Skeletal muscle satellite cell (primary cell): ENCODE measurements around the gene CAPN2.
"Not testable (repeated sequence)": the region's sequence is repeated elsewhere in the genome, so short reads cannot be mapped to it uniquely, and the experiment has no call there.

Experiments used
- H3K27me3 ChIP-seq: 2 replicates; pipeline ENCODE4 v1.7.0; 2013; ENCODE audit warnings: low read length; ENCODE audit not compliant: control insufficient read depth, insufficient read depth
- H3K36me3 ChIP-seq: 2 replicates; pipeline ENCODE4 v1.7.0; 2013; ENCODE audit warnings: mild to moderate bottlenecking, control low read depth, low read length; ENCODE audit not compliant: insufficient read depth
- H3K4me1 ChIP-seq: 2 replicates; pipeline ENCODE4 v1.7.0; 2013; ENCODE audit warnings: low read length; ENCODE audit not compliant: control insufficient read depth, insufficient read depth
- H3K4me2 ChIP-seq: 2 replicates; pipeline ENCODE4 v1.7.0; 2013; ENCODE audit warnings: mild to moderate bottlenecking, low read length
- H3K4me3 ChIP-seq: 2 replicates; pipeline ENCODE4 v1.7.0; 2013; ENCODE audit warnings: low read length
- H3K9ac ChIP-seq: 2 replicates; pipeline ENCODE4 v1.7.0; 2013; ENCODE audit warnings: mild to moderate bottlenecking, low read depth, low read length, moderate library complexity
- H3K9me3 ChIP-seq: replicated peaks from 2 replicates; pipeline ENCODE4 v1.7.0; 2013; ENCODE audit warnings: mild to moderate bottlenecking, control low read depth, low read length

CAPN2 gene

DNA sequence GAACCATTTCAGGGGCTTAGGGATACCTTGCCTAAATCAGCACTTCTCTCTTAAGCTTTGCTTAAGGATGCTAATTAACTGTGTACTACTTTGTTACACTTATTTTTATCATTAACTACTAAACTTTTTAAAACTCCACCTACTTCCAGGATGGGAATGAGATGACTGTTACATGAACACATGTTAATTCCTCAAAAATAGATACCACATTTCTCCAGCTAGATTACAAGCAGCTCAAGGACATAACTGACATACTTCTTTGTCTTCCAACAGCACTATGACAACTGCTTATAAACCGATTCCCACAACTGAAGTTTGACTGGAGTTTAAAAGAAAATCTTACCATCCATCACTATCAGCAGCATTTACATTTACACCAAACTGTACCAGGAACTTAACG lies 79.7 kb downstream of the CAPN2 start:
- peaks cover 48% of the 10 kb centered on the region for H3K36me3 ChIP-seq

DNA sequence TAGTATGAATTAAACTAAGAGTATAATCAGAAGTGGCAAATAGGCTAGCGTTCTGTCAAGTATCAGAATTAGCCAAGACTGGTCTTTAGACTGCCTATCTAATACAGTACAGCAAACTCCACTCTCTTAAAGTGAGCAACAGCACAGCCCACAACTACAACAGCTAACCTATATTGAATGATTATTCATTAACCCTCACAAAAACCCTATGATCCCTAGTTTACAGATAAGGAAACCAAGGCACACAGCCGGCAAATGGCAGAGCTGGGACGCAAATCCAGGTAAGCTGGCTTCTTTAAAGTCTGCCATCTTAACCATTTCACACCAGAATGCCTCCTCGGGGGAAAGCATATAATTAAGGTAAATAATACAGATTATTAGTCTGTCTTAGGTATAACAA lies 81.4 kb downstream of the CAPN2 start:
- H3K9ac ChIP-seq, result no peak overlapping the region
- peaks cover 50% of the 10 kb centered on the region for H3K36me3 ChIP-seq
- no peaks in the 10 kb centered on the region for H3K4me1 ChIP-seq
- H3K27me3 ChIP-seq, result no peaks in the 10 kb centered on the region
- H3K4me2 ChIP-seq, result no peak overlapping the region
- H3K4me3 ChIP-seq, result no peak overlapping the region
- H3K9me3 ChIP-seq, result no peaks in the 10 kb centered on the region

More for the DNA sequence above, 79.7 kb downstream of the CAPN2 start:
- Histone ChIP-seq H3K4me3 (no peak overlapping the region), H3K4me2 (no peak overlapping the region), H3K9me3 (no peaks in the 10 kb centered on the region), H3K9ac (no peak overlapping the region), H3K27me3 (no peaks in the 10 kb centered on the region), H3K4me1 (no peaks in the 10 kb centered on the region)

DNA sequence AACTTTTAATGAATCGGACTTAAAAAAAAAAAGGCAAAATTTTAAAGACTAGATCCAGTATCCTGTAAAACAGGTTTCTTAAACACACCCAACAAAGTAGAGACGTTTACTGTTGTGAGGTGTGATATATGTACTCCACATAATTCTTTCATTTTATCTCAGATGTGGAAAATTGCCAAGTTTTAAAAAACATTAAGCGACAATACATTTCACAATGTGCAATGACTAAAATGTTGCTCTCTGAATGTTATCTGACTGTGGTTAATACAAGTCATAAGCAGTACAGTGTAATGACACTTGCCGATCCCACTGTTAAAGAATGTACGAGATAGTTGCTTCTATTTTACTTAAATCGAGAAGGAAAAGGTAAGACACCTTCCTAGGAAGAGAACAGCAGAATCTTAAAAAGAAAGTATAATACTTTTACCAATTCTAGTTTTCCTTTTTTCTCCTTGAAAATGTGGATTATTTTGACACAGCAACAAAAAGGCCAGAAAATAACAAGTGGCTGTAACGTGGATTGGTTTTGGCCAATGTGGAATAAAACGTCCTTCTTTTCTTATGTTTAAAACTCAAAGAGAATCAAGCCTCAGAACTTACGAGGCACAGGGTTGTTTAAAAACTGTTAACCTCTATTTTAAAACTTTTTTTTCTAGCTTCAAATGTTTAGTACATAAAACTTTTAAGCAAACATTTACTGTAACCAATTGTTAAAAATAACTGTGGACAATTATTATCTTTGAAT lies 82.0 kb downstream of the CAPN2 start:
- no peaks in the 10 kb centered on the region for H3K27me3 ChIP-seq
- H3K9ac ChIP-seq, result no peak overlapping the region
- peaks cover 46% of the 10 kb centered on the region for H3K36me3 ChIP-seq
- no peaks in the 10 kb centered on the region for H3K9me3 ChIP-seq
- H3K4me3 ChIP-seq, result no peak overlapping the region
- no peak overlapping the region for H3K4me2 ChIP-seq
- no peaks in the 10 kb centered on the region for H3K4me1 ChIP-seq

DNA sequence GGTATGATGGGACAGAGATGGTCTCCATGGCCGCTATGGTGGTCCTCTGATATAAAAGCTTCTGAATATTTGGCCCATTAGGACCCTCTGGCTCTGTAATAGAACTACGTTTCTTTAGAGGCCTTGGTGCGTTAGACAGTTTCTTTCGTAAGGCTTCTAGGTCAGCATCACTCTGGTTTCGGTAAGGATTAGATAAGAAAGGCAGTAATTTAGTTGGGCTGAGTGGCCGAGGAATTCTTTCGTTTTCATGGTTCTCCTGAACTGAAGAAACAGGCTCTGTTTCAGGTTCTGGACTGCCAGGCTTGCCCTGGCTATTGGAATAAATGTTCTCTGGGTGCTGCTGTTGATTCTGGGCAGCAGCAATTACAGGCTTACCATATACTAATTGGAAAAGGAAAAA lies 83.9 kb downstream of the CAPN2 start:
- Histone ChIP-seq H3K9me3 (no peaks in the 10 kb centered on the region), H3K4me1 (no peaks in the 10 kb centered on the region), H3K4me3 (no peak overlapping the region), H3K27me3 (no peaks in the 10 kb centered on the region), H3K9ac (no peak overlapping the region), H3K36me3 (peaks cover 60% of the 10 kb centered on the region), H3K4me2 (no peak overlapping the region)

DNA sequence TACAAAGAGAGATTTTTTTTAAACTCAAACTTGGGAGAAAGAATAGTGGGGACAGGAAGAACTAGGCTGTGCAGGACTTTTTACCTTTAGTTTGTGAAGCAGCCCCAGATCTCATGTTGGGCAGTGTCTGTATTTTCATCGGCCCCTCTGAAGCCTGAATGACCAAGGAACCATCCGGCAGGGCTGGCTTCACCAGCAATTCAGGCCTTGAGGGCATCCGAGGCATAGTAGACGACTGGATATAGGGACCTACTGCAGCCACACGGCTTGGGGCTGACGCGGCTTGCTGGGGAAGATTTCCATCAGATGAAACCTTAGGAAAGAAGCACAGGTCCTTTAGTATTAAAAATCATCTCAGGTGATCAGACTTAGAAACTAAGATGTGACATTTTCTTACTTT lies 89.7 kb downstream of the CAPN2 start:
- Histone ChIP-seq H3K4me2 (no peak overlapping the region), H3K4me1 (no peaks in the 10 kb centered on the region), H3K36me3 (peaks cover 72% of the 10 kb centered on the region), H3K9ac (no peak overlapping the region), H3K9me3 (no peaks in the 10 kb centered on the region), H3K4me3 (no peak overlapping the region), H3K27me3 (no peaks in the 10 kb centered on the region)

DNA sequence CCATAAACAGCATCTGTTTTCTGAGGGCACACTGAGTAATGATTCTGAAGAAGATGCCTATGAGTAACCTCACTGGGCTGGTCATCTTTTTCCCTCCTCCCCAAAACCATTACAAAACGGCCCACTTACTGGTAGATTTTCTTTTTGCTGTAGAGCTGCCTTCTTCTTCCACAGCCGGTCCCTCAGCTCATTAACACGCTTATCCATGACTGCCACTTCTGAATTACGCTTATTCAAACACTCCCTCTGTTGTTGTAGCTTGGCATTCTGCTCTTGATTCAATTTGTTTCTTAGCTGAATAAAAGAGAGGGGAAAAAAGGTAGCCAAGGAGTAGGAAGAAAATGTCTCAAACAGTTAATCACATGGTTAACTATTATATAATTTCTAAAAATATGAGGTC lies 90.3 kb downstream of the CAPN2 start:
- Histone ChIP-seq H3K27me3 (no peaks in the 10 kb centered on the region), H3K9ac (no peak overlapping the region), H3K4me2 (no peak overlapping the region), H3K4me1 (no peaks in the 10 kb centered on the region), H3K4me3 (no peak overlapping the region), H3K36me3 (peaks cover 72% of the 10 kb centered on the region), H3K9me3 (no peaks in the 10 kb centered on the region)

DNA sequence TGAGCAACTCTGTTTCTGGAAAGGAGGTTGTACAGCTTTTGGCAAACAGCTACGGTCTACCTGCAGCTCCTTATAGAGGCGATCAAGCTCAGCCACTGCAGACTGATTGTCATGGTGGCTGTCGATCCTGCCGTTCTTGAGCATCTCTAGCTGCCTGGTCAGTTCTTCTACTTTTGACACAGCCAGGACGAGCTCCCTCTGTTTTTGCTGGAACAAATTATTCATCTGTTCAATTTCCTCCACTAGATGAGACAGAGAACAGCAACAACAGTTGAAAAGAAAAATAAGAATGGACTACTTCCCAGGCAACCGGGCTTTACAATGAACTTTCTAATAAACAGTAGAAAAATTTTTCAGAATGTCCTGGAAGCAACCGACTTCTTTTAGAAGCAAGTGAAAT lies 90.9 kb downstream of the CAPN2 start:
- Histone ChIP-seq H3K36me3 (peaks cover 70% of the 10 kb centered on the region), H3K4me1 (no peaks in the 10 kb centered on the region), H3K27me3 (no peaks in the 10 kb centered on the region), H3K4me3 (no peak overlapping the region), H3K9me3 (no peaks in the 10 kb centered on the region), H3K9ac (no peak overlapping the region), H3K4me2 (no peak overlapping the region)

DNA sequence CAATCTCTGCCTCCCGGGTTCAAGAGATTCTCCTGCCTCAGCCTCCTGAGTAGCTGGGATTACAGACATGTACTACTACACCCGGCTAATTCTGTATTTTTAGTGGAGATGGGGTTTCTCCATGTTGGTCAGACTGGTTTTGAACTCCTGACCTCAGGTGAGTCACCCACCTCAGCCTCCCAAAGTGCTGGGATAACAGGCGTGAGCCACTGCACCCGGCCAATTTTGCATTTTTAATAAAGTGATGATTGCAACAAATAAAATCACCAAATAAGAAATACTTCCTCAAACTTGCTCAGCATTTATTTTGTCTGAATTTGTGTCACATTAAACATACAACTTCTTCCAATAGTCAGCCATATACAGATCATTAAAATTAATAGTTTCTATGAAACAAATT lies 97.6 kb downstream of the CAPN2 start:
- H3K4me2 ChIP-seq, H3K9ac ChIP-seq, H3K9me3 ChIP-seq, H3K27me3 ChIP-seq, H3K4me3 ChIP-seq: not testable (repeated sequence)
- Histone ChIP-seq H3K4me1 (peaks cover 15% of the 10 kb centered on the region), H3K36me3 (peaks cover 45% of the 10 kb centered on the region)

DNA sequence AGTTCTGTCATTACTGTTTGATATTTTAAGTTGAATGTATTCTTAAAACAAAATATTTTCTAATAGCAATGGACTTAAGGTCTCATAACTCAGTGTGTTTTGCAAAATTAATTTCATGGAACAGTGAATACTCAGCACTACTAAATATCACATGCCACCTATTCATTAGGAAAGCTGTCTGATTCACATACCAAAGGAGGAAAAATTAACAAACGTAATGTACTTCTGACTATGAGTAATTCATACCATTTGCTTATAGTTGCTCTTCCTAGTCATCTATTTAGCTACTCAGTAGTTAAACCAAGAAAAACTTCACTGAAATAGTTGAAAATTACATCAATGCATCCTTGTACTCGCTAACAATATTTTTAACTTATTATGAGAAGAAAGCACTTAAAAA lies 98.2 kb downstream of the CAPN2 start:
- no peak overlapping the region for H3K4me2 ChIP-seq
- H3K27me3 ChIP-seq, result no peaks in the 10 kb centered on the region
- peaks cover 40% of the 10 kb centered on the region for H3K36me3 ChIP-seq
- peaks cover 22% of the 10 kb centered on the region for H3K4me1 ChIP-seq
- H3K9me3 ChIP-seq, result no peaks in the 10 kb centered on the region
- H3K9ac ChIP-seq, result no peak overlapping the region
- no peak overlapping the region for H3K4me3 ChIP-seq

DNA sequence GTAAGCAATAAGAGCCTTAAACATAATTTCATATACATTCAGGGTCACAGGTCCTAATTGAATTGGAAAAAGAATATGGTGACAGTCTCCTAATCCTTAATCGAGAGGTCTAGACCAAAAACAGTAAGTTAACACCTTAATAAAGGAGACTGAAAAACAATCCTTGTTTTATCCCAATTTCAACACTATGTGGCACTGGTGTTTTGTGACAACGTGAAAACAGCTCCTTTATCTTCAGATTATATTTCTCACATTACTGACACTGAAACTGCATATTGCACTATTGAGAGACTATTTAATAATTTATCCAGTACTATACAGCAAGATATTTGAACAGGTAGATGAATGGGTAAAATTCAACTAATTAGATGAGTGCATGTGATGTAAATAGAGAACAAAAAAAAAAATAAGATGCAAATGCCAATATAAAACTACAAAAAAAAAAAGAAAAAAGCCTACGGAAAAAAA lies 99.3 kb downstream of the CAPN2 start:
- Histone ChIP-seq H3K4me1 (peaks cover 33% of the 10 kb centered on the region), H3K4me2 (no peak overlapping the region), H3K27me3 (no peaks in the 10 kb centered on the region), H3K9me3 (no peaks in the 10 kb centered on the region), H3K9ac (no peak overlapping the region), H3K36me3 (peaks cover 32% of the 10 kb centered on the region), H3K4me3 (no peak overlapping the region)

DNA sequence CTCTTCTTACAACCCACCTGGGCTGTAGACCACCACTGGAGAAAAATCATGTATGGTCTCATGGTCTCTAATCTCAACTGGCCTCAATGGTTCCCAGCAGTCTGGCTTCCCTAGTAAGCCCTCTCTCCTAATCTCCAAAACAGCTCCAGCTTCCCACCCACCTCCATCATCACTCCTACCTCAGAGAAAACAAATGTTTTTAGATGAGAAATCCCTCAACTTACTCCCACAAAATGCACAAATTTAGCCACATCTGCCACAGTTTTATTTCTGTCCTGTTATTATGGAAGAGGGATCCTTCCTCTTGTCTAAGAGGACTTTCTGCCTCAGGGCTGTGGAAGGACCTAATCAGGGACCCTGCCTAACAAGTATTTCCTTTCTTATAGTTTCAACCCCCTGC lies 101.3 kb downstream of the CAPN2 start:
- Histone ChIP-seq H3K4me3 (no peak overlapping the region), H3K36me3 (peaks cover 24% of the 10 kb centered on the region), H3K27me3 (no peaks in the 10 kb centered on the region), H3K9me3 (no peaks in the 10 kb centered on the region), H3K4me1 (peaks cover 35% of the 10 kb centered on the region), H3K4me2 (no peak overlapping the region), H3K9ac (no peak overlapping the region)
